ENCODE measurements around the gene SLC7A1. TPM values are rescaled to one million over a fixed set of nuclear protein-coding genes. Genes with fewer than 3 reads are reported as not detected.

The SLC7A1 gene
- total RNA-seq, 2 experiments from 2014 or later, result 39.5 to 141 TPM

DNA sequence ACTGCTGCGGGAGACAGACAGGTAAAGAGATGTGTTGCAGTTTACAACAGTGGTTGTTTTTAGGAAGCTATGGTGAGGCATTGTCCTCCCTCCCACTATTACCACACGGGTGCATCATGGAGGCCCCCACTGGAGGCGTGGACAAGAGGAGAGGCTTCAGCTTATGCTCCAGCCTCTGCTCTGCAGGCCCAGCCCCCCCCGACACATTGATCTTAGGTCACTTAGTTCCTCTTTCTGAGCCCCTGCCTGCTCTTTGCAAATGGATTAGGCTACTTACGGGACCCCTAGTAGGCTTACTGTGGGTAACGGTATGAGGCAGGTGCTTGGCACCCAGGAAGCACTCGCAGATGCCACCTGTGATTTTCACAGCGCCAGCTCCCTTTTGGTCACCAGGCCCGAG lies 123.9 kb downstream of the SLC7A1 start:
- intact Hi-C loops (cut with micrococcal nuclease; ENCODE audit: unreplicated experiment), result loop anchor here (1.0 to 10.0 kb wide), 2 partner anchors 37 to 667 kb away; no protein-coding TSS in a partner anchor
- peak overlapping the region; percentile 57 for H3K4me2 ChIP-seq (ENCODE audit: low read length)

DNA sequence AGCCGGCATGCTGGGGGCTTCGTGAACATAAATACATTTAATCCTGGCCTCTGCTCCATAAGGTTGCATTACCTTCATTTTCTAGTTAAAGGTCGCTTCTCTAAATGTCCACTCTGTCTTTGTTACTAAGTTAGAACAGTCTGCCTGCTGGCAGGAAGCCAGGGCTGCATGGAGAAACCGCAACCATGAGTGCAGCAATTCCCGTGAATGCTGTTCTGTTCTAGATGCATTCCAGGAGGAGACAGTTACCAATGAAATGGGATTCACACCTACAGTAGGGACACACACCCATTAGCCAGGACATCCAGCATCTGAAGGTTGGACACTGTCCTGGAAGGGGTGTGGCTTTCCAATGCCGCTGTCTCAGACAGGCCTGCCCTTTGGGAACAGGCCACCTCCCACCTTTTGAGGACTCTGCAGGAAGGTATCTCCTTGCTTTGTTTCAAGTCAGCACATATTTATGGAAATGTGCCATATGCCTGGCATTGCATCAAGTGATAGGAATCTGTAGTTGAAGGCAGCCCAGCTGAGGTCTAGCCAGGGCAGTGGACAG lies 129.7 kb downstream of the SLC7A1 start:
- intact Hi-C loops (cut with micrococcal nuclease; ENCODE audit: unreplicated experiment), result no loop called here

More for the DNA sequence above, 123.9 kb downstream of the SLC7A1 start:
- no peak overlapping the region for H3K4me3 ChIP-seq (ENCODE audit: low read depth, low read length, poor library complexity, severe bottlenecking)
- peaks cover 27% of the 10 kb centered on the region for H3K4me1 ChIP-seq (ENCODE audit: insufficient read depth, low read length, poor library complexity, severe bottlenecking)
- no peaks in the 10 kb centered on the region for H3K9me3 ChIP-seq (ENCODE audit: low read length)
- no peak overlapping the region for H3K27ac ChIP-seq (ENCODE audit: low read depth, low read length, poor library complexity, severe bottlenecking)
- H3K9me2 ChIP-seq (ENCODE audit: insufficient read depth, low read length), result no peaks in the 10 kb centered on the region
- no peaks in the 10 kb centered on the region for H3K36me3 ChIP-seq (ENCODE audit: insufficient read depth, low read length)
- ChIA-PET CTCF (ENCODE audit: unreplicated experiment) (interaction anchor here (0.6 to 1.1 kb wide), 3 partner anchors 23 to 107 kb away, joined by 3 read pairs; no protein-coding TSS in a partner anchor), POLR2A (interaction anchor here (0.6 to 1.0 kb wide), 3 partner anchors 39 to 57 kb away, joined by 3 to 5 read pairs (median 4); no protein-coding TSS in a partner anchor)
- no peaks in the 10 kb centered on the region for H4K20me1 ChIP-seq (ENCODE audit: insufficient read depth, low read length)
- peak; percentile 62 for DNase-seq (ENCODE audit: low spot score)
- BruUV-seq (replicated peaks), result no TSS peak
- no peaks in the 10 kb centered on the region for H3K79me2 ChIP-seq (ENCODE audit: insufficient read depth, low read depth, low read length)
- peak overlapping the region; percentile 73; the same call in 1 of the 2 replicates for H2AFZ ChIP-seq (ENCODE audit: low read length)
- TF ChIP-seq EZH2phosphoT487 (IDR thresholded peaks at IDR 0.05; ENCODE audit: borderline replicate concordance, low read depth, low read length), result no peak
- TF ChIP-seq, protein P1, sequence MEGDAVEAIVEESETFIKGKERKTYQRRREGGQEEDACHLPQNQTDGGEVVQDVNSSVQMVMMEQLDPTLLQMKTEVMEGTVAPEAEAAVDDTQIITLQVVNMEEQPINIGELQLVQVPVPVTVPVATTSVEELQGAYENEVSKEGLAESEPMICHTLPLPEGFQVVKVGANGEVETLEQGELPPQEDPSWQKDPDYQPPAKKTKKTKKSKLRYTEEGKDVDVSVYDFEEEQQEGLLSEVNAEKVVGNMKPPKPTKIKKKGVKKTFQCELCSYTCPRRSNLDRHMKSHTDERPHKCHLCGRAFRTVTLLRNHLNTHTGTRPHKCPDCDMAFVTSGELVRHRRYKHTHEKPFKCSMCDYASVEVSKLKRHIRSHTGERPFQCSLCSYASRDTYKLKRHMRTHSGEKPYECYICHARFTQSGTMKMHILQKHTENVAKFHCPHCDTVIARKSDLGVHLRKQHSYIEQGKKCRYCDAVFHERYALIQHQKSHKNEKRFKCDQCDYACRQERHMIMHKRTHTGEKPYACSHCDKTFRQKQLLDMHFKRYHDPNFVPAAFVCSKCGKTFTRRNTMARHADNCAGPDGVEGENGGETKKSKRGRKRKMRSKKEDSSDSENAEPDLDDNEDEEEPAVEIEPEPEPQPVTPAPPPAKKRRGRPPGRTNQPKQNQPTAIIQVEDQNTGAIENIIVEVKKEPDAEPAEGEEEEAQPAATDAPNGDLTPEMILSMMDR (conservative IDR thresholded peaks at IDR 0.05; ENCODE audit: low read length), result no peak

More for the DNA sequence above, 129.7 kb downstream of the SLC7A1 start:
- H3K36me3 ChIP-seq (ENCODE audit: insufficient read depth, low read length), result no peaks in the 10 kb centered on the region
- H2AFZ ChIP-seq (ENCODE audit: low read length), result no peak overlapping the region
- TF ChIP-seq, protein P1 (conservative IDR thresholded peaks at IDR 0.05; ENCODE audit: low read length), result no peak
- no peak for TF ChIP-seq EZH2phosphoT487 (IDR thresholded peaks at IDR 0.05; ENCODE audit: borderline replicate concordance, low read depth, low read length)
- no peaks in the 10 kb centered on the region for H3K9me2 ChIP-seq (ENCODE audit: insufficient read depth, low read length)
- H3K4me2 ChIP-seq (ENCODE audit: low read length), result no peak overlapping the region
- H3K4me1 ChIP-seq (ENCODE audit: insufficient read depth, low read length, poor library complexity, severe bottlenecking), result peaks cover 13% of the 10 kb centered on the region
- no peak overlapping the region for H3K4me3 ChIP-seq (ENCODE audit: low read depth, low read length, poor library complexity, severe bottlenecking)
- no peak overlapping the region for H3K27ac ChIP-seq (ENCODE audit: low read depth, low read length, poor library complexity, severe bottlenecking)
- H3K79me2 ChIP-seq (ENCODE audit: insufficient read depth, low read depth, low read length), result no peaks in the 10 kb centered on the region
- CTCF ChIA-PET (ENCODE audit: unreplicated experiment), result no interaction called here
- no TSS peak for BruUV-seq (replicated peaks)
- POLR2A ChIA-PET, result no interaction called here
- no peaks in the 10 kb centered on the region for H3K9me3 ChIP-seq (ENCODE audit: low read length)
- no peak for DNase-seq (ENCODE audit: low spot score)
- H4K20me1 ChIP-seq (ENCODE audit: insufficient read depth, low read length), result no peaks in the 10 kb centered on the region
